GM21528 (cell line): ENCODE data around the gene CDC45.
A peak's percentile ranks its signal among the peaks of the same experiment; 100 is the strongest.

ENCODE experiments used
- ATAC-seq: cut with Tn5 transposase; IDR thresholded peaks from one replicate; pipeline ENCODE4 v1.9.1; 2021; ENCODE audit warnings: mild to moderate bottlenecking, moderate library complexity; ENCODE audit not compliant: unreplicated experiment, low FRiP score

Gene CDC45

DNA sequence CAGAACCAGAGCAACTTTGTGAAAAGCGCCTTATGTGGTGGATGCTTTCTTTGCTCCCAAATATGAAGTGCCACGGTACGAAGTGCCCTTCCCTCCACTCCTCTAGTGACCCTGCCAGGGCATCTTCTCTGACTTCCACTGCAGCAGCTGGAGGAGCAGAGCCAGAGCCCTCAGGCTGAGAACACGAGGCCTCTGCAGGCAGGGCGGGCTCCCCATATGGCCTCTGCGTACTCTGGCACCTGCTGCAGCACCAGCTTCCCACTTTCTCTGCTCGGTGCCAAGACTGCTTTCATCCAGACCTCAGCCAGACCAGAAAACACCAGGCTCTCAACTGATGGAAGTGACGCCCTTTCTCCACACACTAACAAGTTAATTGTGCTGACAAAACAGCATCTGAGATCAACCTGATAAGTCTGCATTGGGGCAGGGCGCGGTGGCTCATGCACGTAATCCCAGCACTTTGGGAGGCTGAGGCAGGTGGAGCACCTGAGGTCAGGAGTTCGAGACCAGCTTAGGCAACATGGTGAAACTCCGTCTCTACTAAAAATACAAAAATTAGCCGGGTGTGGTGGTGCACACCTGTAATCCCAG, 13.5 kb upstream of the CDC45 start:
- ATAC-seq, result no peak

- ATAC-seq, result no peak
Measured at GRCh38 chr22:19466848-19467752, 12.6 kb upstream of the CDC45 start.

- no peak for ATAC-seq
Measured at GRCh38 chr22:19467912-19468311, 11.8 kb upstream of the CDC45 start.

DNA sequence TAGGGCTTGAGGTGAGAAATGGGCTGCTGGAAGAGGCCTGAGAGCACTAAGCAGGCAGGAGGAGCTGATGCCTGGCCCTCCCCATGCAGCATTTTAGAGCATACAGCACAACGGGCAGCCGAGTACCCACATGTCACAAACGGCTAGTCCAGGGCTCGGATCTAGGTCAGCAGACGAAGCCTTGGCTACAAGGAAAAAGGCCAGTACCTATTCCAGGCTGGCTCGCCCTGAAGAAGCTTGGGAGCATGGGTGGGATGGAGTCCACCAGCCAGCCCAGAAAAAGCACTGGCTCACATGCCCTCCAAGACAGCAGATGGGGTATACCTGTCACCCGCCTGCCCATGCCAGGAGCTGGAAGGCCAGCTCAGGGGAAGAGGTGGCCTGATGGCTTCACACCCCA, 10.3 kb upstream of the CDC45 start:
- no peak for ATAC-seq

- ATAC-seq, result no peak
Measured at GRCh38 chr22:19470010-19470409, 9.7 kb upstream of the CDC45 start.

DNA sequence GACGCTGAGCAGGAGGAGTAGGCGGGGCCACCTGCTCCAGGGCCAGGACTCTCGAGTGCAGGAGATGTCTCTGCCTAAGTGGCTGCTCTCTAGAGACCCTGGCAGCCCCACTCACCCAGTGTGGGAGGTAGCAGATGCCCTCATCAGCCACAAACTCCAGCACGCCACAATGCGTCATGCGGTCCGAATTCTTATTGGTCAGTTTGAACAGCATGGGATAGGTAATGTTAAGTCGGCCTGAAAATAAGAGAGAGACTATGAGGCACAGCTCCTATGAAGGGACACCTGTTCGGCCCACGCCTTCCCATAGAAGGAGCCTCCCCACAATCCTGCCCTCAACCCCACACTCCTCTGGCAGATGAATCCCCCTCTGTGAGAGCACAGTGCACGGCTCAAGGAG, 8.1 kb upstream of the CDC45 start:
- ATAC-seq, result no peak

DNA sequence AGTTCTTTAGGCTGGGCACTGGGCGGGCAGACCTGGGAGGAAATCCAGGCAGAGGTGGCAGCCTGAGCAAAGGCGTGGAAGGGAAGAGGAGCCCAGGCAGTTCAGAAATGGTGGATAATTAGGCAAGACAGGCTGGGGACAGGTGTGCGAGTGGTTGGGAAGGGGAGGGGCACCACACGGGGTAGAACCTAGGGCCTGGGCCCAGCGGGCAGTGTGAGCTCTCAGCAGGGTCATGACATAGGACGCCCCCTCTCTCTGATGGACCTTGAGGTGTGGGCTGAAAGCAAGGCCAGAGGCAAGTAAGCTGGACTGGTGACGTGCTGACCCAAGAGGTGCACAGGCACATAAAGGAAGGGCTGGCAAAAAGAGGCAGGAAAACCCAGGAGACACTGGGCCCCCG, 7.5 kb upstream of the CDC45 start:
- ATAC-seq, result no peak

DNA sequence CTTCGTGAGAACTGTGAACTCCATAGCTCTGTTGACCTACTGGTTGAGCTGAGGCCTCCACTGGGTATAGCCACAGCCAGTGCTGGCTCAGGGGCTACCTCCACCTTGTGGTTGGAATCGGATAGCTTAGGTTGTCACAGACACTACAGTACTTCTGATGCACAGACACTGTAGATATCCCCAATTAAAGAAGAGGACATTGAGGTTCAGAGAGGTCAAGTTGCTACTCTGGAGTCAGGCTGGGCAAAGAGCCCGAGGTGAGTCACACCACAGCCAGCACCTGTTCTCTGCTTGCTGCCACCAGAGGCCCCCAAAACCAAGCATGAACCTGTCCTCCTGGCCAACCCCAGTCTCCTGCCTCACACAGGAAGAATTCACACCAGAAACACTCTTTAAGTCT, 6.1 kb upstream of the CDC45 start:
- no peak for ATAC-seq

GRCh38 chr22:19476023-19476422, 3.7 kb upstream of the CDC45 start:
- no peak for ATAC-seq

- ATAC-seq, result no peak
Measured at GRCh38 chr22:19477321-19478044, 2.2 kb upstream of the CDC45 start.

DNA sequence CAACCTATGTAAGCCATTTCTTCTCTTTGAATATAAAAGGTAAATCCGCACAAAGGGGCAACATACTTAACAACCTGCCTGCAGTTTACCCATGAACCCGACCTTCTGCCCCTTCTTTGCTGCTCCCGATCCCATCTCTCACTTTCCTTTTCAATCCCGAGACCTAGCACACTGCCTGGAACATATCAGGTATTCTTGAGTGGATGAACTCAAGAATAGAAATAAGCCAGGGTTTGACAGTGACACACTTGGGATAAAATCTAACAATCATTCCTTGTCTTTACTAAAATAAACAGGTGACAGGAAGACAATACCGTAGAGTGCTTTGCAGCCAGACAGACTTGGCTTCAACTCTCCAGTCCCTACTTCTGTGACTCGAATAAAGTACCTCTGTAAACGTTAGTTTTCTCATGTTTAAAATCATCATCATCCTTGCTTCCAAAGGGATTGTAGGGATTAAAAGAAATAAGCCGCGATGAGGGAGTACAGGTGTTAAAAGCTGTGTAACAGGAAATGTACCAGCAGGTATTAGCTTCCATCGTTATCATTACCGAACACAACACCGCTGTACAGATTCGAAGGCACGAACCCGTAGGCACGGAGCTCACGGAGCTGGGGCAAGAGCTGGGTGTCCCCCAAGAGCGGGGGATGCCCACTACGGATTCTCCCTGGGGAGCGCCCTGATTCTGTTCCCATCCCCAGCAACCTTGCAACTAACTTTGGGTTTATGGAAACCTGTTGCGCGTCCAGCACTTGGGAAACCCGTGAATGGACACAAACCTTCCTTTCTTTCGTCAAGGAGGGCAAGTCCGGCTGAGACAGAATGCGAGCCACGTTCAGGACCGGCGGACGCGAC, 1.4 kb upstream of the CDC45 start:
- no peak for ATAC-seq

DNA sequence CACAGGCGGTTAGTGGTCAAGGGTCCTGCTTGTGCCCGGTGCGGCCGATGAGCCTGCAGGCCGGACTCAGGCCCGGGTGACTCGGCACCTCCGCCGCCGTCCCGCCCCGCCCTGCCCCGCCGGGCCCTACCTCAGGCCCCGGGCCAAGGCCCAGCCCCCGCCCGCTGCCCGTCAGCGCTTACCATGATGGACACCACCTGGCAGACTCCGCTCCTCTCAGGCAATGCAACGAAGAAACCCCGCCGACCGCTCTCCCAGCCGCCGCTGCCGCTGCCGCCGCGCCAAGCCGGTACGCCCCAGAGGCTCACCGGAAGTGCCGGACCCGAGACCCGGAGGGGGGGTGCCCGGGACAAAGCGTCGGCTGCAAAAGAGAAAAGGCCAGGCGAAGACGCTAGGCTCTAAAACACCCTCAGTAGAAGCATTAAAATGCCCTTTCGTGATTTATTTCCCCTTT, 792 bp upstream of the CDC45 start, which contains the start of gene UFD1:
UFD1 (minus strand) TSS at position 293 of the 454 bp plus-strand sequence; CDS start at position 185, 108 bp downstream.
- ATAC-seq, result peak; percentile 60

DNA sequence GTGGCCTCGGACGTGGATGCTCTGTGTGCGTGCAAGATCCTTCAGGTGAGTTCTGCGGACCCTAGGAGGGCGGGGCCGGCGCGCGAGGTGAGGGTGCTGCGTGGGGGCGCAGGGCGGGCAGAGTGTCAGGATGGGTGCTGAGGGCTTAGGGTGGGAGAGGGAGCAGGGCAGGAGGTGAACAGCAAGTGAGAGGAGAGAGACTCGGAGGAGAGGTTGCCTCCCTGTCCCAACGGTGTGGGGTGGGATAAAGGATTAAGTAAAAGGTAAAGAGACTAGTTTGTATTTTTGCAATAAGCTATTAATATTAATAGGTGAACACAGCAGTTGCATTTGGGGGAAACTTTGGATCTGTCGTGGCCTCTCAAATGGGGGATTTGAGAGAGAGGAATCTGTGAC, 451 bp downstream of the CDC45 start:
- ATAC-seq, result no peak

GRCh38 chr22:19480789-19481188, 1.1 kb downstream of the CDC45 start:
- ATAC-seq, result no peak

DNA sequence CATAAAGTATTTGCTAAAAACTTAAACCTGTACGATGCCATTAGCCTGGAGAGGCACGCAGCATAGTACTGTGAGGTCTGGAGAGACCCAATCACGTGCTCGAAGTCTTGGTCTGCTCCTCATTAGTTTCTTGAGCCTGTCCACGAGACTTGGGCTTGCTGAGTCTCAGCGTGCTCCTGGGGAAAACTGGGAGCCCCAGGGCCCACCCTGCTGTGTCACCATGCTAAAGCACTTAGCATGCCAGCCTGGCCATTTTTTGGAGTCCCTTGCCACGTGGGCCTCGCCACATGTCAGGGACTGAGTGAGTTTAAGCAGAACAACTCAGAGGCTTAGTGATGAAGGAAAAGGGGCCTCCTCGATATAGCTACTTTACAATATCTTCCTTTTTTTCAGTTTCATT, 2.6 kb downstream of the CDC45 start:
- ATAC-seq, result no peak

- no peak for ATAC-seq
Measured at GRCh38 chr22:19483481-19484244, 3.9 kb downstream of the CDC45 start.

- no peak for ATAC-seq
Measured at GRCh38 chr22:19488285-19488684, 8.6 kb downstream of the CDC45 start.

DNA sequence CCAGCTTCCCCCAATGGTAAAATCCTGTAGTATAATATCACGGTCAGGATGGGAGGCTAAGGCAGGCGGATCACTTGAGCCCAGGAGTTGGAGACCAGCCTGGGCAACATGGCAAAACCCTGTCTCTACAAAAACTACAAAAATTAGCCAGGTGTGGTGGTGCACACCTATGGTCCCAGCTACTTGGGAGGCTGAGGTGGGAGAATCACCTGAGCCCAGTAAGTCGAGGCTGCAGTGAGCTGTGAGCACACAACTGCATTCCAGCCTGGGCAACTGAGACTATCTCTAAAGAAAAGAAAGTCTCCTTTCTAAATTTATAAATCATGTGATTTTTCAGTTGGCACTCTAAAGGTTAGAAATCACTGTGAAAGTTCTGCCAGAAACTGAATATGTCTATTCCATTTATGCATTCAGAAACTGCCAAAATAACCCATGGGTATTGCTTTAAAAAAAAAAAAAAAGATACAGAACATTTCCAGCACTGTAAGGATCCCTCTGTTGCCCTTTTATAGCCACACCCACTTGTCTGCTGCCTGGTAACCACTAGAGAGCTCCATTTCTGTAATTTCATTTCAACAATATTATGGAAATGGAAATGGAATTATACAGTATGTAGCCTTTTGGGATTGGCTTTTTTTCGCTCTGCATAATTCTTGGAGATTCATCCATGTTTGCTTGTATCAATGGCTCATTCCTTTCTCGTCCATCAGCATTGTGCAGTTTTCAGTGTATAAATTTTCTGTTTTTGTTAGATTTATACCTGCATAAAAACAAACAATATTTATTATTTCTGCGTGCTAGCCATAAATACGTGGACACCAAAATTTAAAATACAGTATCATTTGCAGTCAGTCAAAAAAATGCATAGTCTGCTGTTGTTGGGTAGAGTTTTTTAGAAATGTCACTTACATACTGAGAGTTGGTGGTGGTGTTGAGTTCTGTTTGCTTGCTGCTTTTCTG, 9.4 kb downstream of the CDC45 start:
- ATAC-seq, result no peak
